Right atrium auricular region (tissue), 2 donors: Measurements from ENCODE around the gene BMPR2. TPM values are rescaled to one million over a fixed set of nuclear protein-coding genes. Genes with fewer than 3 reads are reported as not detected.
"Not testable (repeated sequence)": the region's sequence is repeated elsewhere in the genome, so short reads cannot be mapped to it uniquely, and the experiment has no call there.

Experiments
- DNase-seq: peaks from one replicate; pipeline ENCODE4 v3.0.0-alpha.2; 2019; ENCODE audit warnings: low spot score
- H3K27ac ChIP-seq, 2 donors: fragments of 200-600 bp; sonication (generic); 1 replicate in 1 of 2; 2 replicates in 1 of 2; pipeline ENCODE4 v1.5.1; 2016 to 2019
- H3K27me3 ChIP-seq, 2 donors: fragments of 200-600 bp; sonication (generic); one replicate each; pipeline versions ENCODE4 v1.5.1 to v1.6.0; 2017 to 2019
- H3K36me3 ChIP-seq: fragments of 200-600 bp; sonication (generic); one replicate; pipeline ENCODE4 v1.5.1; 2016
- H3K4me1 ChIP-seq, 2 donors: fragments of 200-600 bp; sonication (generic); one replicate each; pipeline versions ENCODE4 v1.5.1 to v1.6.0; 2017 to 2019
- H3K4me3 ChIP-seq, 2 donors: fragments of 200-600 bp; sonication (generic); 1 replicate in 1 of 2; 2 replicates in 1 of 2; pipeline ENCODE4 v1.5.1; 2017 to 2019; ENCODE audit warnings: mild to moderate bottlenecking in 1 of 2, moderate library complexity in 1 of 2
- H3K9me3 ChIP-seq, 2 donors: fragments of 200-600 bp; sonication (generic); one replicate each; pipeline ENCODE4 v1.5.1; 2019
- total RNA-seq, 2 donors: library from RNA; depleted of rRNA; stranded (reverse); fragments of >200 nt; gene quantifications; one replicate each; pipeline ENCODE4 v1.1.0, GENCODE V29; 2016
- TF ChIP-seq, protein P1 (sequence below), 2 donors: fragments of 200-600 bp; sonication (generic); IDR thresholded peaks; one replicate each; pipeline ENCODE4 v1.5.1; 2019; ENCODE audit warnings: antibody characterized with exemption in 2 of 2

The BMPR2 gene
- total RNA-seq, 2 donors from 2014 or later, result 55.0 to 68.5 TPM

DNA sequence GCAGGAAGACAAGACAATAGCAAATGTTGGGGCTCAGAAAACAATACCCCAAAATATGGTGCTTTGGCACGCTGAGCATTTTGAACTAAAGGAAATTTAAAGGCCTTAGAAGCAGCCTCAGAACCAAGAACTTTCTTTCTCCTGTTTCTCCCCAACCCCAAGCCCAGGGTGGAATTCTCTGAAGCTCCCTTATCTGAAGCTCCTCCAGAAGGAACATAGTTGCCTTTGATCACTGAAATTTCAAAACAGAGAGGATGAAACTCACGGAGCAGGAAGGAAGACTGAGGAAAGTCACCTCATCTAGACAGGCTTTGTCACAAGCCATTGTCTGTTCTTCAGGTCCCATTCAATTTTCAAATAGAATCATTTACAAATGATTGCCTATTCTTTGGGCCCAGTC is 15.5 kb upstream of the BMPR2 start:
- no peaks in the 10 kb centered on the region for H3K36me3 ChIP-seq
- H3K9me3 ChIP-seq, result no peaks in the 10 kb centered on the region
- H3K4me1 ChIP-seq, result no peaks in the 10 kb centered on the region
- H3K4me3 ChIP-seq, result no peak overlapping the region
- H3K27ac ChIP-seq, result no peak overlapping the region
- TF ChIP-seq, protein P1, sequence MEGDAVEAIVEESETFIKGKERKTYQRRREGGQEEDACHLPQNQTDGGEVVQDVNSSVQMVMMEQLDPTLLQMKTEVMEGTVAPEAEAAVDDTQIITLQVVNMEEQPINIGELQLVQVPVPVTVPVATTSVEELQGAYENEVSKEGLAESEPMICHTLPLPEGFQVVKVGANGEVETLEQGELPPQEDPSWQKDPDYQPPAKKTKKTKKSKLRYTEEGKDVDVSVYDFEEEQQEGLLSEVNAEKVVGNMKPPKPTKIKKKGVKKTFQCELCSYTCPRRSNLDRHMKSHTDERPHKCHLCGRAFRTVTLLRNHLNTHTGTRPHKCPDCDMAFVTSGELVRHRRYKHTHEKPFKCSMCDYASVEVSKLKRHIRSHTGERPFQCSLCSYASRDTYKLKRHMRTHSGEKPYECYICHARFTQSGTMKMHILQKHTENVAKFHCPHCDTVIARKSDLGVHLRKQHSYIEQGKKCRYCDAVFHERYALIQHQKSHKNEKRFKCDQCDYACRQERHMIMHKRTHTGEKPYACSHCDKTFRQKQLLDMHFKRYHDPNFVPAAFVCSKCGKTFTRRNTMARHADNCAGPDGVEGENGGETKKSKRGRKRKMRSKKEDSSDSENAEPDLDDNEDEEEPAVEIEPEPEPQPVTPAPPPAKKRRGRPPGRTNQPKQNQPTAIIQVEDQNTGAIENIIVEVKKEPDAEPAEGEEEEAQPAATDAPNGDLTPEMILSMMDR (IDR thresholded peaks at IDR 0.05), result no peak
- H3K27me3 ChIP-seq, result no peaks in the 10 kb centered on the region
- no peak for DNase-seq

DNA sequence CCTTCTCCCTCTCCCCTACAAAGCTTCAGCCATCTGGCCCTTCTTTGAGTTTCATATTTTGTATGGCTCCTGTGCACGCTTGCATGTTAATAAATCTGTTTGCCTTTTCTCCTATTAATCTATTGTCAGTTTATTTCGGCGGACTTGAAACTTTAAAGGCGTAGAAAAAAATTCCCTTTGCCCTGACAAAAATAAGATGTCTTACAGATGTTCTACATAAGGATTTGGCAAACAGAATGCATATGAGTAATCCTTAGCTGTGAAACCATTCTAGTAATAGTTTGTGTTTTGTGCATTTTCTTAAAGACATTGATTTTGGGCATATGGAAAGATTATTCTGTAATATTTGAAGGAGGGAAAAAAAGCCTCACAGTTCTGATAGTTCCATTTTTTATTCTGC is 15.0 kb upstream of the BMPR2 start:
- Histone ChIP-seq H3K27me3 (no peaks in the 10 kb centered on the region), H3K9me3 (no peaks in the 10 kb centered on the region), H3K36me3 (no peaks in the 10 kb centered on the region), H3K4me3 (no peak overlapping the region), H3K4me1 (no peaks in the 10 kb centered on the region), H3K27ac (no peak overlapping the region)
- TF ChIP-seq, protein P1 (IDR thresholded peaks at IDR 0.05), result no peak
- no peak for DNase-seq

DNA sequence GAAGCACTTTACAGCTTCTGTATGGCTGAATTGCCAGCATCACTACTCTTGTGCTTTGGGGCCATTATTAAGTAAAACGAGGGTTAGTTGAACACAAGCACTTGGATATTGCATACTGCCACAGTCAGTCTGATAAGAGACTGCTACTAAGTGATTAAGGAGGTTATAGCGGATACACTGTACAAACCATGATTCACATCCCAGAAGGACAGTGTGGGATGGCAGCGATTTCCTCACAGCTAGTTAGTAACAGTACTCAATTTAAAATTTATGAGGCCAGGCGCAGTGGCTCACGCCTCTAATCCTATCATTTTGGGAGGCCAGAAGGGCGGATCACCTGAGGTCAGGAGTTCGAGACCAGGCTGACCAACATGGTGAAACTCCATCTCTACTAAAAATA is 2.6 kb upstream of the BMPR2 start:
- Histone ChIP-seq H3K4me3 (no peak overlapping the region), H3K27me3 (no peaks in the 10 kb centered on the region), H3K27ac (no peak overlapping the region), H3K4me1 (peaks cover 0 to 9% of the 10 kb centered on the region in 2 donors), H3K36me3 (no peaks in the 10 kb centered on the region), H3K9me3 (no peaks in the 10 kb centered on the region)
- no peak for DNase-seq
- TF ChIP-seq, protein P1 (IDR thresholded peaks at IDR 0.05), result no peak

DNA sequence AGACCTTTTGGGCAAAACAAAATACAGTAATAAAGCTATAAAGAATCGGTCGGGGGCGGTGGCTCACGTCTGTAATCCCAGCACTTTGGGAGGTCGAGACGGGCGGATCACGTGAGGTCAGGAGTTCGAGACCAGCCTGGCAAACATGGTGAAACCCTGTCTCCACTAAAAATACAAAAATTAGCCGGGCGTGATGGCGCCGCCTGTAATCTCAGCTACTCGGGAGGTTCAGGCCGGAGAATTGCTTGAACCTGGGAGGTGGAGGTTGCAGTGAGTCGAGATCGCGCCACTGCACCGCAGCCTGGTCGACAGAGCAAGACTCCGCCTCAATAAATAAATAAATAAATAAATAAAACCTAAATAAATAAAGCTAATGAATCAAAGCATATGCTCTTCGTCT is 1.7 kb upstream of the BMPR2 start:
- peaks cover 0 to 14% of the 10 kb centered on the region in 2 donors for H3K4me1 ChIP-seq
- not testable (repeated sequence) for H3K9me3 ChIP-seq, H3K27me3 ChIP-seq, H3K4me3 ChIP-seq, H3K36me3 ChIP-seq, DNase-seq
- peak overlapping the region in 1 of 2 donors; percentile 97 for H3K27ac ChIP-seq

DNA sequence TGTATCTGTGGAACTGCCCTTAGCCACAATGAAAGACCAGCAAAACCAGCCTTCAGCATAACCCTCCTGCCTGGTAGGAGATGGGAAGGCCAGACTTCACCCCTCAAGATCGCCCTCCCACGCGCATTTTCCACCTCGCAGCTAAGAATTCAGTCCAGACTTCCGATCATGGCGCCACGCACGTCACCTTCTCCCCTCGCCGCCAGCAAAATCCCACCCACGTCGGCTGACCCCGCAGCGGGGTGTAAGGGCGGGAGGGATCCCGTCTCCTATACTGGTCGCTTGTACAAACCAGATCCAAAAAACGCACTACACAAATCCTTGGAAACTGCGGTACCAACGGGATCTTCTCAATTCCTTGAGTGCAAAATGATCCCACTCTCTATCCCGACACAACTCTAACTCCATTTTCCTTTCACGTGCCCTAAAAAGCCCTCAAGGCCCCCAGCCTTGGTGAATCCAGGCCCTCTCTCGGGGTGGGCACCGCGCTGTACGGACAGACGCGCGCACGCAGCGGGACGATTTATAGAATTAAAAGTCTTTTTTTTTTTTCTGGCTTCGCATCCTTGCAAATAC is 1.0 kb upstream of the BMPR2 start:
- peak overlapping the region; percentile 66 to 71 for H3K4me3 ChIP-seq
- H3K4me1 ChIP-seq, result peaks cover 0 to 22% of the 10 kb centered on the region in 2 donors
- no peaks in the 10 kb centered on the region for H3K9me3 ChIP-seq
- H3K27me3 ChIP-seq, result no peaks in the 10 kb centered on the region
- H3K27ac ChIP-seq, result peak overlapping the region; percentile 94 to 97
- DNase-seq, result no peak
- no peaks in the 10 kb centered on the region for H3K36me3 ChIP-seq
- TF ChIP-seq, protein P1 (IDR thresholded peaks at IDR 0.05), result no peak

DNA sequence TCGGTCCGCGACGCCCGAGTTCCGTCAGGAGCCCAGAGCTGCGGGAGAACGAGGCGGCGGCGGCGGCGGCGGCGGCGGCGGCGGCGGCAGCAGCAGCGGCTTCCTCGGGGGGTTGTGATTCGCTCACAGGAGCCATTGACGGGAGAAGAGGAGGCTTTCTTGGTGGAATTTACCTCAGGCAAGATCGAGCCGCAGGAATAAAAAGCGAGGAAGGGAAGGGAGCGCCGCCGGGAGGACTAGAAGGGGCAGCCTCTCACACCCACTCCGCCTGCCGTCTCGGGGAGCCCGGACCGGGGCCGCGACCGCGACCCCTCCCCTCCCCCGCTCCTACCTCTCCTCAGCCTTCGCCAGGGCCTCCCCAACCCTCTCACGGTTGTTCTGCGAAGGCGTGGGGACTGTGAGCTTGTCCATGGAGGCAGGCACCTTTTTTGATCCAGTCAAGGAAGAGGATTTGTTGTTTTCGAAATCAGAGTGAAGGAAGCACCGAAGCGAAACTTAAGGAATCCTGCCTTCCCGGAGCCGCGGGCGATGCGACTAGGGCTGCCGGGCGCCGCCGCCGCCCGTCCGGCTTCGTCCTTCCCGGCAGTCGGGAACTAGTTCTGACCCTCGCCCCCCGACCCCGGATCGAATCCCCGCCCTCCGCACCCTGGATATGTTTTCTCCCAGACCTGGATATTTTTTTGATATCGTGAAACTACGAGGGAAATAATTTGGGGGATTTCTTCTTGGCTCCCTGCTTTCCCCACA is 506 bp downstream of the BMPR2 start:
- no peak for DNase-seq
- Histone ChIP-seq H3K4me1 (peaks cover 0 to 37% of the 10 kb centered on the region in 2 donors), H3K9me3 (no peaks in the 10 kb centered on the region), H3K27me3 (no peaks in the 10 kb centered on the region), H3K36me3 (no peaks in the 10 kb centered on the region), H3K27ac (peak overlapping the region; percentile 94 to 97), H3K4me3 (peak overlapping the region; percentile 66 to 71)
- TF ChIP-seq, protein P1 (IDR thresholded peaks at IDR 0.05), result no peak
